ENCODE measurements around the gene UBIAD1. TPM values are rescaled to one million over a fixed set of nuclear protein-coding genes. Genes with fewer than 3 reads are reported as not detected.
"Not testable (repeated sequence)": the region's sequence is repeated elsewhere in the genome, so short reads cannot be mapped to it uniquely, and the experiment has no call there.

UBIAD1 gene
- total RNA-seq, 1 donor from 2014 or later = 22.7 TPM

- TF ChIP-seq, protein P1, sequence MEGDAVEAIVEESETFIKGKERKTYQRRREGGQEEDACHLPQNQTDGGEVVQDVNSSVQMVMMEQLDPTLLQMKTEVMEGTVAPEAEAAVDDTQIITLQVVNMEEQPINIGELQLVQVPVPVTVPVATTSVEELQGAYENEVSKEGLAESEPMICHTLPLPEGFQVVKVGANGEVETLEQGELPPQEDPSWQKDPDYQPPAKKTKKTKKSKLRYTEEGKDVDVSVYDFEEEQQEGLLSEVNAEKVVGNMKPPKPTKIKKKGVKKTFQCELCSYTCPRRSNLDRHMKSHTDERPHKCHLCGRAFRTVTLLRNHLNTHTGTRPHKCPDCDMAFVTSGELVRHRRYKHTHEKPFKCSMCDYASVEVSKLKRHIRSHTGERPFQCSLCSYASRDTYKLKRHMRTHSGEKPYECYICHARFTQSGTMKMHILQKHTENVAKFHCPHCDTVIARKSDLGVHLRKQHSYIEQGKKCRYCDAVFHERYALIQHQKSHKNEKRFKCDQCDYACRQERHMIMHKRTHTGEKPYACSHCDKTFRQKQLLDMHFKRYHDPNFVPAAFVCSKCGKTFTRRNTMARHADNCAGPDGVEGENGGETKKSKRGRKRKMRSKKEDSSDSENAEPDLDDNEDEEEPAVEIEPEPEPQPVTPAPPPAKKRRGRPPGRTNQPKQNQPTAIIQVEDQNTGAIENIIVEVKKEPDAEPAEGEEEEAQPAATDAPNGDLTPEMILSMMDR (IDR thresholded peaks at IDR 0.05; ENCODE audit: partially characterized antibody, unreplicated experiment) = no peak
- Mint-ChIP-seq H3K36me3 (ENCODE audit: unreplicated experiment) (no peaks in the 10 kb centered on the region), H3K4me3 (ENCODE audit: unreplicated experiment) (no peak overlapping the region), H3K27ac (ENCODE audit: unreplicated experiment) (no peak overlapping the region), H3K27me3 (ENCODE audit: unreplicated experiment) (peaks cover 7% of the 10 kb centered on the region), H3K9me3 (ENCODE audit: unreplicated experiment) (peaks cover 3% of the 10 kb centered on the region), H3K4me1 (ENCODE audit: low read depth, unreplicated experiment) (peaks cover 6% of the 10 kb centered on the region)
- DNase-seq = no peak
Measured at GRCh38 chr1:11301601-11302000, 28.6 kb downstream of the UBIAD1 start.

GRCh38 chr1:11302366-11302765 lies 29.4 kb downstream of the UBIAD1 start:
- H3K9me3 Mint-ChIP-seq (ENCODE audit: unreplicated experiment) = peaks cover 3% of the 10 kb centered on the region
- TF ChIP-seq, protein P1 (IDR thresholded peaks at IDR 0.05; ENCODE audit: partially characterized antibody, unreplicated experiment) = no peak
- H3K4me3 Mint-ChIP-seq (ENCODE audit: unreplicated experiment) = no peak overlapping the region
- peaks cover 6% of the 10 kb centered on the region for H3K4me1 Mint-ChIP-seq (ENCODE audit: low read depth, unreplicated experiment)
- H3K27me3 Mint-ChIP-seq (ENCODE audit: unreplicated experiment) = peaks cover 7% of the 10 kb centered on the region
- H3K36me3 Mint-ChIP-seq (ENCODE audit: unreplicated experiment) = no peaks in the 10 kb centered on the region
- DNase-seq = no peak
- H3K27ac Mint-ChIP-seq (ENCODE audit: unreplicated experiment) = no peak overlapping the region

GRCh38 chr1:11305516-11305915 lies 32.5 kb downstream of the UBIAD1 start:
- not testable (repeated sequence) for H3K27me3 Mint-ChIP-seq (ENCODE audit: unreplicated experiment); H3K9me3 Mint-ChIP-seq (ENCODE audit: unreplicated experiment); H3K4me3 Mint-ChIP-seq (ENCODE audit: unreplicated experiment); H3K4me1 Mint-ChIP-seq (ENCODE audit: low read depth, unreplicated experiment); H3K27ac Mint-ChIP-seq (ENCODE audit: unreplicated experiment); DNase-seq; H3K36me3 Mint-ChIP-seq (ENCODE audit: unreplicated experiment)

GRCh38 chr1:11307852-11308251 lies 34.9 kb downstream of the UBIAD1 start:
- no peak overlapping the region for H3K27ac Mint-ChIP-seq (ENCODE audit: unreplicated experiment)
- peaks cover 6% of the 10 kb centered on the region for H3K9me3 Mint-ChIP-seq (ENCODE audit: unreplicated experiment)
- no peaks in the 10 kb centered on the region for H3K36me3 Mint-ChIP-seq (ENCODE audit: unreplicated experiment)
- peaks cover 3% of the 10 kb centered on the region for H3K27me3 Mint-ChIP-seq (ENCODE audit: unreplicated experiment)
- no peak overlapping the region for H3K4me3 Mint-ChIP-seq (ENCODE audit: unreplicated experiment)
- H3K4me1 Mint-ChIP-seq (ENCODE audit: low read depth, unreplicated experiment) = peaks cover 8% of the 10 kb centered on the region
- no peak for DNase-seq
- TF ChIP-seq, protein P1 (IDR thresholded peaks at IDR 0.05; ENCODE audit: partially characterized antibody, unreplicated experiment) = no peak

DNA sequence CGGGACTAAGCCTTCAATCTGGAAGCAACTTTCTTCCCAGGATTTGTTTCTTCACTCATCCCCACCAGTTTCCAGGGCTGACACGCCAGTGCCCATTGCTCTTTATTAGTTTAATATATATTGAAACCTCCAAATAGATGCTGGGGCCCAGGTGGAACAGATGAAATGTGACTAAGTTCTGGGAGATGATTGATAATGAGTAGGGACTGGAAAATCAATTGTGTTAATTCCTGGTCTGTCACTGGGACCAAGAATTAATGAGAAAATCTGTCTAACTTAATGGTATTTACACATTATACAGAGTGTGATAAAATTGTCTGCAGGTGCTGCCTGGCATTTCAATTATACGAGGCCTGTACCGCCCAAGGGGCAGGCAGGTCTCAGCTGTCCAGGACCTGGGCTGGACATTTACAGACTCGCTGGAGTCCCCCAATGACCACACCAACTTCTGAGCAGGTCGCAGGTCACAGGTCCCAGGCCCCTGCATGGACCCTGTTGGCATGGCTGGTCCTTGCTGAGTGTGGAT lies 35.8 kb downstream of the UBIAD1 start:
- H3K36me3 Mint-ChIP-seq (ENCODE audit: unreplicated experiment) = no peaks in the 10 kb centered on the region
- H3K4me3 Mint-ChIP-seq (ENCODE audit: unreplicated experiment) = no peak overlapping the region
- peaks cover 2% of the 10 kb centered on the region for H3K27me3 Mint-ChIP-seq (ENCODE audit: unreplicated experiment)
- peaks cover 3% of the 10 kb centered on the region for H3K9me3 Mint-ChIP-seq (ENCODE audit: unreplicated experiment)
- H3K4me1 Mint-ChIP-seq (ENCODE audit: low read depth, unreplicated experiment) = peaks cover 8% of the 10 kb centered on the region
- no peak for DNase-seq
- TF ChIP-seq, protein P1 (IDR thresholded peaks at IDR 0.05; ENCODE audit: partially characterized antibody, unreplicated experiment) = no peak
- H3K27ac Mint-ChIP-seq (ENCODE audit: unreplicated experiment) = no peak overlapping the region

Measured in glutamatergic neuron (in vitro differentiated cells).